GM23338 (cell line): ENCODE results near the gene LINGO1. TPM values are rescaled to one million over a fixed set of nuclear protein-coding genes. Genes with fewer than 3 reads are reported as not detected.
A peak's percentile ranks its signal among the peaks of the same experiment; 100 is the strongest.

ENCODE experiments used
- ATAC-seq: fragments of 200-7000 bp; cut with Tn5 transposase; 3 replicates; pipeline ENCODE4 v1.9.1; 2020
- DNase-seq: peaks from one replicate; pipeline ENCODE4 v3.0.0-alpha.2; 2015; ENCODE audit warnings: low spot score
- H2AFZ ChIP-seq: fragments of 200-600 bp; sonication (generic); 2 replicates; pipeline ENCODE4 v1.8.0; 2016; ENCODE audit warnings: antibody characterized with exemption, mild to moderate bottlenecking, moderate library complexity
- H3F3A ChIP-seq: fragments of 200-600 bp; sonication (generic); replicated peaks from 2 replicates; pipeline ENCODE4 v1.8.0; 2017; ENCODE audit warnings: antibody characterized with exemption, mixed run types, low read depth
- H3K27ac ChIP-seq: fragments of 200-600 bp; sonication (generic); 2 replicates; pipeline ENCODE4 v1.6.1; 2016; ENCODE audit warnings: low read depth
- H3K27me3 ChIP-seq: fragments of 200-600 bp; sonication (generic); 2 replicates; pipeline ENCODE4 v1.8.0; 2016; ENCODE audit warnings: mild to moderate bottlenecking, mixed run types, moderate library complexity; ENCODE audit not compliant: insufficient read depth
- H3K36me3 ChIP-seq: fragments of 200-600 bp; sonication (generic); 2 replicates; pipeline ENCODE4 v1.8.0; 2016; ENCODE audit warnings: mild to moderate bottlenecking; ENCODE audit not compliant: insufficient read depth
- H3K4me1 ChIP-seq: fragments of 200-600 bp; sonication (generic); 2 replicates; pipeline ENCODE4 v1.8.0; 2016; ENCODE audit warnings: mild to moderate bottlenecking, moderate library complexity; ENCODE audit not compliant: insufficient read depth
- H3K4me2 ChIP-seq: fragments of 200-600 bp; sonication (generic); 2 replicates; pipeline ENCODE4 v1.7.1; 2017; ENCODE audit warnings: mixed run types
- H3K4me3 ChIP-seq: fragments of 200-600 bp; sonication (generic); 2 replicates; pipeline ENCODE4 v1.6.1; 2016; ENCODE audit warnings: mixed run types
- H3K79me2 ChIP-seq: fragments of 200-600 bp; sonication (generic); replicated peaks from 2 replicates; pipeline ENCODE4 v1.8.0; 2017; ENCODE audit warnings: mild to moderate bottlenecking; ENCODE audit not compliant: insufficient read depth
- H3K9me2 ChIP-seq: fragments of 200-600 bp; sonication (generic); 2 replicates; pipeline ENCODE4 v1.8.0; 2017; ENCODE audit not compliant: insufficient read depth
- H4K20me1 ChIP-seq: fragments of 200-600 bp; sonication (generic); replicated peaks from 2 replicates; pipeline ENCODE4 v1.8.0; 2017; ENCODE audit warnings: mild to moderate bottlenecking; ENCODE audit not compliant: insufficient read depth
- H3K27ac Mint-ChIP-seq: 2 replicates; pipeline ENCODE4 v1.8.0; 2020; ENCODE audit warnings: inconsistent platforms, mild to moderate bottlenecking, moderate library complexity, mixed read lengths
- H3K27me3 Mint-ChIP-seq: 3 replicates; pipeline ENCODE4 v1.8.0; 2022; ENCODE audit warnings: low read depth, mild to moderate bottlenecking, moderate library complexity, mixed read lengths, inconsistent platforms; ENCODE audit not compliant: insufficient read depth, poor library complexity
- H3K36me3 Mint-ChIP-seq: 3 replicates; pipeline ENCODE4 v1.8.0; 2021; ENCODE audit warnings: low read depth, mild to moderate bottlenecking, inconsistent platforms, moderate library complexity, mixed read lengths
- H3K4me1 Mint-ChIP-seq: 3 replicates; pipeline ENCODE4 v1.8.0; 2020; ENCODE audit warnings: mild to moderate bottlenecking, inconsistent platforms, mixed read lengths
- H3K4me3 Mint-ChIP-seq: 3 replicates; pipeline ENCODE4 v1.8.0; 2021; ENCODE audit warnings: moderate library complexity, mild to moderate bottlenecking, inconsistent platforms, mixed read lengths
- H3K9me3 Mint-ChIP-seq: 3 replicates; pipeline ENCODE4 v1.8.0; 2020; ENCODE audit warnings: moderate library complexity, mild to moderate bottlenecking, inconsistent platforms, mixed read lengths
- CREB1 ChIP-seq: fragments of 250-450 bp; sonication (Bioruptor Pico); IDR thresholded peaks from 2 replicates; pipeline ENCODE4 v1.5.0; 2020; ENCODE audit warnings: low read depth, mild to moderate bottlenecking, moderate library complexity
- JUNB ChIP-seq: IDR thresholded peaks from one replicate; pipeline ENCODE4 v1.6.1; 2016; ENCODE audit warnings: antibody characterized with exemption; ENCODE audit not compliant: unreplicated experiment
- STAT1 ChIP-seq: IDR thresholded peaks from one replicate; pipeline ENCODE4 v1.6.1; 2016; ENCODE audit warnings: antibody characterized with exemption; ENCODE audit not compliant: unreplicated experiment
- ZNF114 ChIP-seq: fragments of 250-450 bp; sonication (Bioruptor Pico); IDR thresholded peaks from 2 replicates; pipeline ENCODE4 v1.5.0; 2020; ENCODE audit warnings: mild to moderate bottlenecking, moderate library complexity
- ZNF331 ChIP-seq: fragments of 250-450 bp; sonication (Bioruptor Pico); IDR thresholded peaks from 2 replicates; pipeline ENCODE4 v1.5.0; 2020; ENCODE audit warnings: low read depth, mild to moderate bottlenecking, moderate library complexity
- polyA plus RNA-seq: library from polyadenylated mRNA; unstranded; fragments of >200 nt; fragmentation: Nextera tagmentation; extraction: Ambion mirVana; gene quantifications from 2 replicates; pipeline ENCODE4 v1.2.1, GENCODE V29; 2016
- total RNA-seq: library from RNA; depleted of rRNA; stranded (reverse); fragments of >200 nt; shearing (Covaris generic); gene quantifications from 2 replicates; pipeline ENCODE4 v1.2.3, GENCODE V29; 2014
- TF ChIP-seq, protein P1 (sequence below): IDR thresholded peaks from one replicate; pipeline ENCODE4 v1.6.1; 2018; ENCODE audit warnings: antibody characterized with exemption; ENCODE audit not compliant: unreplicated experiment
- TF ChIP-seq, protein P2 (sequence below): IDR thresholded peaks from 2 replicates; pipeline ENCODE4 v1.6.1; 2016; ENCODE audit warnings: antibody characterized with exemption
- TF ChIP-seq, protein P3 (sequence below): fragments of 250-450 bp; sonication (Bioruptor Pico); IDR thresholded peaks from 2 replicates; pipeline ENCODE4 v1.5.0; 2020; ENCODE audit warnings: mild to moderate bottlenecking, moderate library complexity

The LINGO1 gene
- total and polyA plus RNA-seq, 2 experiments from 2014 or later = 16.9 to 63.1 TPM

DNA sequence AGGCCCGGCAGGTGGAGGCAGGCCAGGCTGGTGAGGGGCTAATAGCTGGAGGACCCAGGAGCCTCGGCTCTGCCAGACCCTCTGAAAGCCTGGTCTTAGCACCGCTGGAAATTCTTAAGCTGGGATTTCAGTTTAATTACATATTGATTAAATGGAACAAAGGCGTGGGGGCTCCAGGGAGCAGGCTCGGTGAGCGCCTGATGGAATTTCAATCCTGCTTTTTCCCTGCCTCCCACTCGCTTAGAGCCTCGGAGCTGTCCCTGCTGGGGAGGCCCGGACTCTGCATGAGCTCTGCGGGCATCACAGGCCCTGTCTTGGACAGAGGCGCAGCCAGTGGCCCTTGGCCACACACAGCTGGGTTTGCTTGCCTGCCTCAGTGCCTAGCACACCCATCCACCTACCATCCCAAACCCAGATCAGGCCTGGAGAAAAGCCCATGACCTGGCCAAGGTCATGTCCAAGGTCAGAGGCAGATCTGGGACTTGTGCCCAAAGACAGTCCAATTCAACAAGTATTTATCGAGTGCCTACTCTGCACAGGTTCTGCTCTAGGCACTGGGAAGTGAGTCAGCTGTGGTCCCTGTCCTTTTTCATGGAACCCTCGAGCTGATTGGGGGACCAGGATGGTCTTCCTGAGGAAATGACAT lies 40.6 kb downstream of the LINGO1 start:
- Histone ChIP-seq H3K79me2 (no peaks in the 10 kb centered on the region), H3K4me3 (no peak overlapping the region), H3K9me2 (no peaks in the 10 kb centered on the region), H3K36me3 (no peaks in the 10 kb centered on the region), H3K4me1 (no peaks in the 10 kb centered on the region), H2AFZ (no peak overlapping the region), H3K27ac (no peak overlapping the region), H3K27me3 (no peaks in the 10 kb centered on the region), H3K4me2 (no peak overlapping the region), H4K20me1 (no peaks in the 10 kb centered on the region), H3F3A (no peaks in the 10 kb centered on the region)
- Mint-ChIP-seq H3K27ac (peak overlapping the region; percentile 17; the same call in 1 of the 2 replicates), H3K4me1 (peaks cover 18% of the 10 kb centered on the region), H3K36me3 (no peaks in the 10 kb centered on the region), H3K9me3 (no peaks in the 10 kb centered on the region), H3K4me3 (no peak overlapping the region), H3K27me3 (peaks cover 15% of the 10 kb centered on the region)
- ATAC-seq (no peak), DNase-seq (no peak)
- no peak for TF ChIP-seq ZNF331 (CRISPR knock-in tag)
- TF ChIP-seq, protein P1, sequence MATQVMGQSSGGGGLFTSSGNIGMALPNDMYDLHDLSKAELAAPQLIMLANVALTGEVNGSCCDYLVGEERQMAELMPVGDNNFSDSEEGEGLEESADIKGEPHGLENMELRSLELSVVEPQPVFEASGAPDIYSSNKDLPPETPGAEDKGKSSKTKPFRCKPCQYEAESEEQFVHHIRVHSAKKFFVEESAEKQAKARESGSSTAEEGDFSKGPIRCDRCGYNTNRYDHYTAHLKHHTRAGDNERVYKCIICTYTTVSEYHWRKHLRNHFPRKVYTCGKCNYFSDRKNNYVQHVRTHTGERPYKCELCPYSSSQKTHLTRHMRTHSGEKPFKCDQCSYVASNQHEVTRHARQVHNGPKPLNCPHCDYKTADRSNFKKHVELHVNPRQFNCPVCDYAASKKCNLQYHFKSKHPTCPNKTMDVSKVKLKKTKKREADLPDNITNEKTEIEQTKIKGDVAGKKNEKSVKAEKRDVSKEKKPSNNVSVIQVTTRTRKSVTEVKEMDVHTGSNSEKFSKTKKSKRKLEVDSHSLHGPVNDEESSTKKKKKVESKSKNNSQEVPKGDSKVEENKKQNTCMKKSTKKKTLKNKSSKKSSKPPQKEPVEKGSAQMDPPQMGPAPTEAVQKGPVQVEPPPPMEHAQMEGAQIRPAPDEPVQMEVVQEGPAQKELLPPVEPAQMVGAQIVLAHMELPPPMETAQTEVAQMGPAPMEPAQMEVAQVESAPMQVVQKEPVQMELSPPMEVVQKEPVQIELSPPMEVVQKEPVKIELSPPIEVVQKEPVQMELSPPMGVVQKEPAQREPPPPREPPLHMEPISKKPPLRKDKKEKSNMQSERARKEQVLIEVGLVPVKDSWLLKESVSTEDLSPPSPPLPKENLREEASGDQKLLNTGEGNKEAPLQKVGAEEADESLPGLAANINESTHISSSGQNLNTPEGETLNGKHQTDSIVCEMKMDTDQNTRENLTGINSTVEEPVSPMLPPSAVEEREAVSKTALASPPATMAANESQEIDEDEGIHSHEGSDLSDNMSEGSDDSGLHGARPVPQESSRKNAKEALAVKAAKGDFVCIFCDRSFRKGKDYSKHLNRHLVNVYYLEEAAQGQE = no peak
- no peak for TF ChIP-seq STAT1
- TF ChIP-seq, protein P2, sequence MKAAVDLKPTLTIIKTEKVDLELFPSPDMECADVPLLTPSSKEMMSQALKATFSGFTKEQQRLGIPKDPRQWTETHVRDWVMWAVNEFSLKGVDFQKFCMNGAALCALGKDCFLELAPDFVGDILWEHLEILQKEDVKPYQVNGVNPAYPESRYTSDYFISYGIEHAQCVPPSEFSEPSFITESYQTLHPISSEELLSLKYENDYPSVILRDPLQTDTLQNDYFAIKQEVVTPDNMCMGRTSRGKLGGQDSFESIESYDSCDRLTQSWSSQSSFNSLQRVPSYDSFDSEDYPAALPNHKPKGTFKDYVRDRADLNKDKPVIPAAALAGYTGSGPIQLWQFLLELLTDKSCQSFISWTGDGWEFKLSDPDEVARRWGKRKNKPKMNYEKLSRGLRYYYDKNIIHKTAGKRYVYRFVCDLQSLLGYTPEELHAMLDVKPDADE = no peak
- no peak for TF ChIP-seq JUNB
- TF ChIP-seq ZNF114 (CRISPR knock-in tag) = no peak
- TF ChIP-seq, protein P3, sequence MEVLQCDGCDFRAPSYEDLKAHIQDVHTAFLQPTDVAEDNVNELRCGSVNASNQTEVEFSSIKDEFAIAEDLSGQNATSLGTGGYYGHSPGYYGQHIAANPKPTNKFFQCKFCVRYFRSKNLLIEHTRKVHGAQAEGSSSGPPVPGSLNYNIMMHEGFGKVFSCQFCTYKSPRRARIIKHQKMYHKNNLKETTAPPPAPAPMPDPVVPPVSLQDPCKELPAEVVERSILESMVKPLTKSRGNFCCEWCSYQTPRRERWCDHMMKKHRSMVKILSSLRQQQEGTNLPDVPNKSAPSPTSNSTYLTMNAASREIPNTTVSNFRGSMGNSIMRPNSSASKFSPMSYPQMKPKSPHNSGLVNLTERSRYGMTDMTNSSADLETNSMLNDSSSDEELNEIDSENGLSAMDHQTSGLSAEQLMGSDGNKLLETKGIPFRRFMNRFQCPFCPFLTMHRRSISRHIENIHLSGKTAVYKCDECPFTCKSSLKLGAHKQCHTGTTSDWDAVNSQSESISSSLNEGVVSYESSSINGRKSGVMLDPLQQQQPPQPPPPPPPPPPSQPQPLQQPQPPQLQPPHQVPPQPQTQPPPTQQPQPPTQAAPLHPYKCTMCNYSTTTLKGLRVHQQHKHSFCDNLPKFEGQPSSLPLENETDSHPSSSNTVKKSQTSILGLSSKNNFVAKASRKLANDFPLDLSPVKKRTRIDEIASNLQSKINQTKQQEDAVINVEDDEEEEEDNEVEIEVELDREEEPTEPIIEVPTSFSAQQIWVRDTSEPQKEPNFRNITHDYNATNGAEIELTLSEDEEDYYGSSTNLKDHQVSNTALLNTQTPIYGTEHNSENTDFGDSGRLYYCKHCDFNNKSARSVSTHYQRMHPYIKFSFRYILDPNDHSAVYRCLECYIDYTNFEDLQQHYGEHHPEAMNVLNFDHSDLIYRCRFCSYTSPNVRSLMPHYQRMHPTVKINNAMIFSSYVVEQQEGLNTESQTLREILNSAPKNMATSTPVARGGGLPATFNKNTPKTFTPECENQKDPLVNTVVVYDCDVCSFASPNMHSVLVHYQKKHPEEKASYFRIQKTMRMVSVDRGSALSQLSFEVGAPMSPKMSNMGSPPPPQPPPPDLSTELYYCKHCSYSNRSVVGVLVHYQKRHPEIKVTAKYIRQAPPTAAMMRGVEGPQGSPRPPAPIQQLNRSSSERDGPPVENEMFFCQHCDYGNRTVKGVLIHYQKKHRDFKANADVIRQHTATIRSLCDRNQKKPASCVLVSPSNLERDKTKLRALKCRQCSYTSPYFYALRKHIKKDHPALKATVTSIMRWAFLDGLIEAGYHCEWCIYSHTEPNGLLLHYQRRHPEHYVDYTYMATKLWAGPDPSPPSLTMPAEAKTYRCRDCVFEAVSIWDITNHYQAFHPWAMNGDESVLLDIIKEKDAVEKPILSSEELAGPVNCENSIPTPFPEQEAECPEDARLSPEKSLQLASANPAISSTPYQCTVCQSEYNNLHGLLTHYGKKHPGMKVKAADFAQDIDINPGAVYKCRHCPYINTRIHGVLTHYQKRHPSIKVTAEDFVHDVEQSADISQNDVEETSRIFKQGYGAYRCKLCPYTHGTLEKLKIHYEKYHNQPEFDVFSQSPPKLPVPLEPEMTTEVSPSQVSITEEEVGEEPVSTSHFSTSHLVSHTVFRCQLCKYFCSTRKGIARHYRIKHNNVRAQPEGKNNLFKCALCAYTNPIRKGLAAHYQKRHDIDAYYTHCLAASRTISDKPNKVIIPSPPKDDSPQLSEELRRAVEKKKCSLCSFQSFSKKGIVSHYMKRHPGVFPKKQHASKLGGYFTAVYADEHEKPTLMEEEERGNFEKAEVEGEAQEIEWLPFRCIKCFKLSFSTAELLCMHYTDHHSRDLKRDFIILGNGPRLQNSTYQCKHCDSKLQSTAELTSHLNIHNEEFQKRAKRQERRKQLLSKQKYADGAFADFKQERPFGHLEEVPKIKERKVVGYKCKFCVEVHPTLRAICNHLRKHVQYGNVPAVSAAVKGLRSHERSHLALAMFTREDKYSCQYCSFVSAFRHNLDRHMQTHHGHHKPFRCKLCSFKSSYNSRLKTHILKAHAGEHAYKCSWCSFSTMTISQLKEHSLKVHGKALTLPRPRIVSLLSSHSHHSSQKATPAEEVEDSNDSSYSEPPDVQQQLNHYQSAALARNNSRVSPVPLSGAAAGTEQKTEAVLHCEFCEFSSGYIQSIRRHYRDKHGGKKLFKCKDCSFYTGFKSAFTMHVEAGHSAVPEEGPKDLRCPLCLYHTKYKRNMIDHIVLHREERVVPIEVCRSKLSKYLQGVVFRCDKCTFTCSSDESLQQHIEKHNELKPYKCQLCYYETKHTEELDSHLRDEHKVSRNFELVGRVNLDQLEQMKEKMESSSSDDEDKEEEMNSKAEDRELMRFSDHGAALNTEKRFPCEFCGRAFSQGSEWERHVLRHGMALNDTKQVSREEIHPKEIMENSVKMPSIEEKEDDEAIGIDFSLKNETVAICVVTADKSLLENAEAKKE (CRISPR knock-in tag) = no peak
- TF ChIP-seq CREB1 (CRISPR knock-in tag) = no peak
